ENCODE measurements around the gene SEMA4B.

SEMA4B gene

GRCh38 chr15:90208356-90208755, 7.2 kb downstream of the SEMA4B start:
- DNase-seq: no peak

DNA sequence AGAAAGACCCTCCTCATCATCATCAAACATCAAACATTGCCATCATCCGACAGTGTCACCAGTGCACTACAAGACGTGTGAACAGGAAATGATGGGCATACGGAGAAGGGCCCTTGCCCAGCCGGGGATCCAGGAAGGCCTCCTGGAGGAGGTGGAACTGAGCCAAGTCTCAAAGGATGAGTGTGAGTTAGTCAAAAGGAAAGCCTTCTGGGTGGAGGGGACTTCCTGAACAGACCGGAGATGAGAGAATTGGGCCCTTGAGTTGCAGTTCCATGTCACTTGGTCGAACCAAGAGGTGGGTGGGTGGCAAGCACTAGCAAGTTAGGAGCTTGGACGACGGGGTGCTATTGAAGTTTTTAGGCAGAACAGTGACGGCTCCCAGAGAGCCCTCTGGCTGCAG, 8.5 kb downstream of the SEMA4B start:
- no peak for DNase-seq

GRCh38 chr15:90210593-90210992, 9.5 kb downstream of the SEMA4B start:
- peak; percentile 73 for DNase-seq

DNA sequence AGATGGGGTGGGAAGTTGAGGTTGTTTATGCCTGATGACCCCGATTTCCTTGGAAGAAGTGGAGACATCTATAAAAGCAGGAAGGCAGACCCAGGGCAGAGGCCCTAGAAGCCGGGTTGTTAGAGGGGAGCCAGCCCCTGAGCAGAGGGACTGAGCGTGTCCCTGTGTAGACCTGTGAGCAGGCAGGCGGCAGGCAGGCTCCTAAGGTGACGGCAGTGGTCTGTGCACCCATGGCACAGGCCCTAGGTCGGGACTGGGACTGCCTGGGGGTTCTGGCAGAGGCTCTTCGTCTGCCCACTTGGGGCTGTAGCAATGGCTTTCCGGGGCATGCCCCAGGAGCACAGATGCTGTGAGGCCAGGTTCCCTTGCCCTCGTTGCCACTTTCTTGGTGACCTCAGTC, 9.9 kb downstream of the SEMA4B start:
- DNase-seq: no peak

GRCh38 chr15:90211440-90212143, 10.5 kb downstream of the SEMA4B start:
- DNase-seq: no peak

DNA sequence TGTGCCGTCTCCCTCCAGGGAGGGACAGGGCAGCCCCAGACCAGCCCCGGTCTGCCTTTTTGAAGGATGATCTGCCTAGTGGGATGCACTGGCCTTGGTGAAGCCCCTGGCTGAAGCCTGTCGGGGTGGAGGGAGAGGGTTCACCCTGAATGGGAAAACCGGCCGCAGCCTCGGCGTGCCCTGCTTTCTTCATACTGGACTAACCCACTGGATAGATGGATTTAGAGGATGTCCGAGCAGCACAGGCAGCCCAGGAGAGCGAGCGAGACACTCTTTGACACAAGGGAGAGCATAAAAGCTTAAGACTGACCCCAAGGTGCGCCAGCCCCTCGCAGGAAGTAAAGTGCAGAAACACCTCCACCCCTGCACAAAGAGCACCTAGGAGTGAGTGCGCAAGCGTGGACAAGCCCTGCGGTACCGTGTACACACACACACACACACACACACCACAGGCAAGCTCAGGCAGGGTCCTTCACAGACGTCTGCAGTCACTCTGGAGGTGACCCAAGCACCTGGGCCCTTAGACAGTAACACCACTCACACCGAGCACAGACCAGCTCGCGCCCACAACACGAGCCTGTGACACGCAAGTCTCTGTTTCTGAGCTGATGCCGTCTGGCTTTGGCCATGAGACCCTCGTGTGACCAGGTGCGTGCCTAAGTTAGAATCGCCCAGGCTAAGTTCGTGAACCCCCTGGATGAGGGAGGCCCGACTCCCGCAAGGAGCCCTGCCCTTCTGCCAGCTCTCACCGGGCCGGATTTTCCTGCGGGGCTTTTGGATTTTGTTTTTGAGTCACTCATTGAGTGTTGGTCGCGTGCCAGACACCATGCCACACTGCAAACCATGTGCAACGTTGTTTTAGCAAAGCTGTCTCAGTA, 11.3 kb downstream of the SEMA4B start:
- no peak for DNase-seq

GRCh38 chr15:90213122-90213817, 12.1 kb downstream of the SEMA4B start:
- DNase-seq: peak; percentile 85

DNA sequence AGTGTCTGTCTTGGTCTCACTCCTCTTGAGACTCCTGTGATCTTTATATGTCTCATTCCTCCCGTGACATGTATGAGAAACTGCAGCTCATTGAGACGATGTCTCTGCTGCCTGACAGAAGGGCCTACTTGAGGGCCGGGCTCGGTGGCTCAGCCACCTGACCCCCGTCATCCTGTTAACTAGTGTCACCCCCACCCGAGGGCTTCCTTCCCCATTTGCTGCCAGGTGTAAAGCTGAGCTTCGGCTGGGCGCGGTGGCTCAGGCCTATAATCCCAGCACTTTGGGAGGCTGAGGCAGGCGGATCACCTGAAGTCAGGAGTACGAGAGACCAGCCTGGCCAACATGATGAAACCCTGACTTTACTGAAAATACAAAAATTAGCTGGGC, 12.7 kb downstream of the SEMA4B start:
- DNase-seq: peak; percentile 73

DNA sequence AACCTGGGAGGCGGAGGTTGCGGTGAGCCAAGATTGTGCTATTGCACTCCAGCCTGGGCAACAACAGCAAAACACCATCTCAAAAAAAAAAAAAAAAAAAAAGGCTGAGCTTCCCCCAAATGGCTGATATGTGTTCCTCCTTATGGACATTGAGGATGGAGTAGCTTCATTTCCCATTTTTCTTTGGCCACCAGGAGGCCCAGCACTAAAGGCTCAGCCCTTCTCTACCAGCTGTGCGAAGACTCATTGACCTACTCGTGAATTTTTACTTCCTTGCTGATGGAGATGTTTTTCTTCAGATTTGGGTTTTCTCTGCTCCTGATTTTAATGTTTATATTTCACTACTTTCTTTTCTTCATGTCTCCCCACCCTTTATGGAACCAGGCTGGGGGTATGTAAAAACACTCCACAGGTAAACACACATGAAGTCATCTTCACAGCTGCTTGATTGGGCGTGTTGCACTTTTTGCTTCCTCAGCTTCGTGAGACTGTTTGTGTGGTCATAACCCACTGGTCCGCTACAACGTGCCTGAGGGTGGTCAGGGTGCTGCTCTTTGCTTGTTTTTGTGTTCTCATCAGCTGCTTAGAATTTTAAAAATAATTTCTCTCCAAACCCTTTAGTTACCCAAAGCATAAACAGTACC, 13.5 kb downstream of the SEMA4B start:
- peak; percentile 33 for DNase-seq

DNA sequence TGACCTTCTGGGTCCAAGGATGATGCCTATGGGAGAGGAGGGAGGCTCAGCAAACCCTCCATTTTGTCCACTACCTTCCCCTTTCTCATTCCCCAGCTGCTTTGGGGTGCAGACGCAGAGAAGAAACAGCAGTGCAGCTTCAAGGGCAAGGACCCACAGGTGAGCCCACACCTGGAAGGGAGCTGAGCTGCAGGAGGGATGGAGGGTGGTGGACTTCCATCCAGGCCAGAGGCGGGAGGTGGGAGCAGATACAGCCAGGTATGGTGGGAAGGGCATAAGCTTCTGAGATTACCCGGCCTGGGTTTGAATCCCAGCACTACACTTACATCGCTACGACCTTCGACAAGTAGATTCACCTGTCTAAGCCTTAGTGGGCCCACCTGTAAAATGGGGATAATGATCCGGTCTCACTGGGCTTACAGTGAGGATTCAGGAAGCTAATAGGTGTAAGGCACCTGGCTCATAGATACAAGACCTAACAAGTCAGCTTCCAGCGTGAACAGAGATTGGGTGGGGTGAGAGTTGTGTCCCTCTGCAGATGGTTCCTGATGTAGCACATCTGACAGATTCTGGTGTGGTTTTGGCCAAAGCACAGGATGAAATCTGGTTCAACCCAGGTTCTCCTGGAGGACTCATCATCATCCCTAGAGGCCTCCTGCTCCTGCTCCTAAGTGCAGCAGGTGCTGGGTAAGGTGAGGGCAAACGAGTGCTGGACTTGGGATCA, 16.7 kb downstream of the SEMA4B start:
- no peak for DNase-seq

DNA sequence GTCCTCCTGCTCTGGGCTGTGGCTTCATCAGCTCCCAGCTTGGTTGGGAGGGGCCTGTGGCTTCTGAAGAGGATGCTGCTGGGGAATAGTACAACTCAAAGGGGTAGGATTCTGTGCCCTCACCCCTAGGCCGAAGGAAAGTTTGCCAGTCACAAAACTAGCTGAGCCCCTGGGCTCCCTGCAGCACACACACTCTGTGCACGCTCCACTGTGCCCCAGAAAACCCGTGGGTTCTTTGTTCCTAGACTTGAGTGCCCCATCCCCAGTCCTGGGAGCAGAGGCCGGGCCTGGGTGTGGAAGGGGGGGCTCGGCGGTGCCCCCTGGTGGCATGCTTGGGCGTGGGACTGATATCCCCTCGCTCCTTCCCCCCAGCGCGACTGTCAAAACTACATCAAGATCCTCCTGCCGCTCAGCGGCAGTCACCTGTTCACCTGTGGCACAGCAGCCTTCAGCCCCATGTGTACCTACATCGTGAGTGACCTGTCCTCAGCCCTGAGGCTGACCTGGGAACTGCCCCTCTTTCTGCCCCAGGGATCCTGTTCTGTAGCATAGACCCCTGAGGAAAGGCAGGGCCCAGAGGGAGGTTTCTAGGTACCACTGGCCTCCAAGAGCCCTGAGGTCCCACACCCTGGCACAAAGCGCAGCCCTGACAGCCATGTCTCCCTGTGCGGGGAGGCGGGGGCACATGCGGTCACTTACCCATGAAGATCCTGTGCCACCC, 18.5 kb downstream of the SEMA4B start:
- DNase-seq: peak; percentile 79

DNA sequence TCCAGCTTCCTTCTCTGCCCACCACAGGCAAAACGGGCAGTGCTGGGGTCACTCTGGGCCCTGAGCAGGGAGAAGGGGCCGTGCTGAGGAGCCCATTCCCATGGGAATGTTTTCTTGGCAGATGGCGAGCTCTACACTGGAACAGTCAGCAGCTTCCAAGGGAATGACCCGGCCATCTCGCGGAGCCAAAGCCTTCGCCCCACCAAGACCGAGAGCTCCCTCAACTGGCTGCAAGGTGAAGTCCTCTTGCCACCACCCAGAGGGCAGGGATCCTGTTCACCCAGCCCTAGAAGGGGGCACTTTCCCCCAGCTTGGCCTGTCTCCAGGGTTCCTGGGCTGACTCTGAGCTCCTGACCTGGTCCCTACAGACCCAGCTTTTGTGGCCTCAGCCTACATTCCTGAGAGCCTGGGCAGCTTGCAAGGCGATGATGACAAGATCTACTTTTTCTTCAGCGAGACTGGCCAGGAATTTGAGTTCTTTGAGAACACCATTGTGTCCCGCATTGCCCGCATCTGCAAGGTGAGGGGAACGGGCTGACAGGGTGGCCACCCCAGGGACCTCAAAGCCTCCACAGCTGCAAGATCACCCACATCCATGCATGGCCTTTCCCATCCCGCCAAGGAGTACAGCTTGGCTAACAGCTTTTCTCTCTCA, 20.2 kb downstream of the SEMA4B start:
- DNase-seq: peak; percentile 97

DNA sequence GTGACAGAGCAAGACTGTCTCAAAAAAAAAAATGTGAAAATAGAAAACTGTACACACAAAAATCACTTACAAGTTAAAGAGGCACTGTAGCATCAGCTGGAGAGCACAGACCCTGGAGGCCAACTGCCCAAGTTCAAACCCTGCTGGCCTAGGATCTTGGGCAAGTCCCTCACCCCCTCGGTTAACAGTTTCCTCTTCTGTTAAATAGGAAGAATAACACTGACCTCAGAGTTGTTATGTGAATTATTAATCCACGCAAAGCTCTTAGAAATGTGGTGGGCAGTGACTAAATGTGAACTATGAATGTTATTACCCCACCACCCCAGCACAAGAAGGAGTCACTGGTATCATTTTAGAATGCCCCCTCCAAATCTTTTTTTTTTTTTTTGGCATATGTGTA, 21.4 kb downstream of the SEMA4B start:
- DNase-seq: no peak

GRCh38 chr15:90223441-90224165, 22.5 kb downstream of the SEMA4B start:
- peak; percentile 40 for DNase-seq

GRCh38 chr15:90225047-90225446, 23.9 kb downstream of the SEMA4B start:
- DNase-seq: no peak

DNA sequence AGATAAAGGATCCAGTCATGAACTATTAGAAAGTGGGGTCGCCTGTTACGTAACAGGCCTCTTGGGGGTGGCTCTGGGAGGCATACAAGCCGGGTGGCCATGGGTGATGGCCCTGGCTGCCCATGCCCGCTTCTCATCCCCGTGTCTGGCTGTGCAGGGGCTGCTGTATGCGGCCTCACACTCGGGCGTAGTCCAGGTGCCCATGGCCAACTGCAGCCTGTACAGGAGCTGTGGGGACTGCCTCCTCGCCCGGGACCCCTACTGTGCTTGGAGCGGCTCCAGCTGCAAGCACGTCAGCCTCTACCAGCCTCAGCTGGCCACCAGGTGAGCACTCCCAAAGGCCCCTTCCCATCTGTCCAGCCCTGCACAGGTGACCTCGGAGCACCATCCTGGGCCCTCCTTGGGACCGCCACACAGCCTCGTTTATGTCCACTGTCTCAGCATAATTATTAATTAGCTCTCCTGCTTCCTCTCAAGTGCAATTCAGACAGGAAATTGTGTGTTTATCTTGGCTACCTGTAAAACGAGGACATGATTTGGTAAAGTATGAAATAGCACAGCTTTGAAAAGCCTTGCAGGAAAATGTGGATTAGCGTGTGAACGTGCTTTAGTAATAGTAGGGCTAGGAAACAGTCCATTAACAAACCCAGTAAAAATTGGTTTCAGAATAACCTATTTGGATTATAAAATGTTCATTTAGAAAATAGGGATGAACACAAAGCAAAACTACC, 24.5 kb downstream of the SEMA4B start:
- DNase-seq: no peak

- DNase-seq: no peak
Observed at GRCh38 chr15:90227336-90227735, 26.2 kb downstream of the SEMA4B start.

GRCh38 chr15:90227816-90228772, 27.0 kb downstream of the SEMA4B start:
- no peak for DNase-seq

GRCh38 chr15:90228960-90229359, 27.8 kb downstream of the SEMA4B start:
- no peak for DNase-seq

All from NCI-H82 (cell line).